GM12892 (cell line): Measurements from ENCODE around the gene GSC2.

Source experiments
- POLR2A ChIP-seq: IDR thresholded peaks from 2 replicates; pipeline ENCODE4 v1.6.1; 2011; ENCODE audit warnings: low read depth, low read length, control low read depth
- POLR2AphosphoS5 ChIP-seq: IDR thresholded peaks from 2 replicates; pipeline ENCODE4 v1.6.1; 2011; ENCODE audit warnings: low read depth, low read length, control low read depth

DNA sequence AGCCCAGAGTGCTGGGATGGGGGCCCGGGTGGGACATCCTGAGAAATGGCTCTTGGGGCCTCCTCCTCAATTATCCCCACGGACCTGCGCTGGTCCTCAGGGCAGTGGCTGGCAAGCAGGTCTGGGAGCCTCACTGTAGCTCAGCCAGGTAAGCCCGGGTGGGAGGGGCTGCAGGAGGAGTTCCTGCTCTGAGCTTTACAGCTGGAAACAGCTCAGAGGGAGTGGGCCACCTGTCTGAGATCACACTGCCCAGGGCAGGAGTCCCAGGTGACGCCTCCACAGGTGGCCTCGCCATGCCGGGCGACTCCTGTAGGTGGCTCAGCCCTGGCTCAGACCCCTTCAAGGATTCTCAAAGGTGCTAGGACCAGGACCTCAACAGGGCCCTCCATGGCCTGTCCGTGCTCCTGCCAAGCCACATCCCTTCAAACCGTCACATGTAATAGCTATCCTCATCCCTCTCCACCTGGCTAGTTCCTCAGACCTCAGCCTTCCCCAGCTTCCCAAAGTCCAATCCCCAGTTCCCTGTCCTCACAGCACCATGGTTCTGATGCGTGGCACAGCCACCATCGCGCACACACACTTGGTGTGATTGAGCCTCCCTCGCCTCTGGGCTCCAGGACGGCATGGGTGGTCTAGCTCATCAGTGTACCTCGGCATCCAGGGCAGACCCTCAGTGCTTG is 22.6 kb downstream of the GSC2 start:
- TF ChIP-seq POLR2A (no peak), POLR2AphosphoS5 (no peak)
